Medulla oblongata (tissue), 1 donor: ENCODE measurements around the gene CNPY1.

Experiments used
- DNase-seq: peaks from one replicate; pipeline ENCODE4 v3.0.0-alpha.2; 2015; ENCODE audit errors: extremely low spot score

The CNPY1 gene

DNA sequence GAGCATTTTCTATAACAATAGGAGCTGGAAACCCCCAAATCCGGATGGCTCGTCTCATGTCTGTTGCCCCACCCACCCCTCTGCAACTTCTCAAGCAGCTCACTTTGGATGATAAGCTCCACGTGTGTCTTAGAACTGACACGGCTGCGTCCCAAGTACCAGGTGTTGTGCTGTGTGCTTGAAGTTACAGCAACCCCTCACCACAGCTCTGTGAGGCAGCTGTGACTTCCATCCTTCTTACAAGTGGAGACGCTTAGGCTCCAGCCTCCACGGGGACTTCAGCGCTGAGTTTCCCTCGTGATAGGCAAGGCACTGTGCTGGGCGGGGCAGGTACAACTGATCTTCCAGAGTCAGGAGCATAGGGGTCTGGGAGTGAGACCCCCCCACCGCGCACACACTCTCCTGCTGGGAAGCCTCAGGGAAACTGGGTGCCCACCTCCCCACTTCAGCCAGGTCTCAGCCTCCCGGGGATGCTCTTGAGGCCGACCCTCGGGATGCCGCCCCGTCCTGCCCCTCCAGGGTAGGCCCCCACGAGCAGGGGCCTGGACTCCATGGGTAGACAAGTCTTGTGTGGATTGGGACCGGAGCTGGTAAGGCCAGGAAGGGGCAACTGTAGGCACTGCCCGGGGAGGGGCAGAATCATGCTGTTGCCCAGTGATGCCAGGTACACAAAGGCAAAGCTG lies 57.1 kb downstream of the CNPY1 start:
- DNase-seq, result no peak

DNA sequence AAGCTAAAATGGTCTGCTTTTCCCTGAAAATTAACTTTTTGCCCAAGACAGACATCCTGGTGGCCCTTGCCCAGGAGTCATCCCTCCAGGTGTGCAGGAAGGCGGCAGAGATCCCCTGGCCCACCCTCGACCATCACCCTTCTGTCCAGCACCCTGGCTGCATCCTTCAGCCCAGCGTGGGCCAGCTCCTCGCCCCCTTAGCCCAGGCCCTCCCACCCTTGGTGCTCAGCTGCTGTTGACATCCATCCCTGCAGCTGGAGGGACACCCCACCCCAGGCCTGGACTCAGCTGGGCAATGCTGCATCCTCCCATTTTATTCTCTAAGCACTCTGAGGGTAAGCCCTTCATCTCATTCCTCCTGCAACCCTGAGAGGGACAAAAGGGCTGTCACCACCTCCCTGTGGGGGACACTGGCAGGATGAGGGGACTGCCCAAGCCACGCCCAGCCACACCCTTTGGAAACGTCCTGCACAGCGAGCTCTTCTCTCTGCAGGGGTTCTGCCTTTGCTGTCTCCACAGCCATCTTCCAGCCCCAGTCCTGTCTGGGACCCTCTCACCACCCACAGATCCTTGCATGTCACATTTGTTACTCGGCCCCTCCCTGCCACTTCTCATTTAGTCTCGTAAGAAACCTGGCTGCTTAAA lies 57.8 kb downstream of the CNPY1 start:
- no peak for DNase-seq

GRCh38 chr7:155487509-155488482 lies 58.6 kb downstream of the CNPY1 start:
- no peak for DNase-seq

- no peak for DNase-seq
Observed at GRCh38 chr7:155486783-155487508, 59.4 kb downstream of the CNPY1 start.

DNA sequence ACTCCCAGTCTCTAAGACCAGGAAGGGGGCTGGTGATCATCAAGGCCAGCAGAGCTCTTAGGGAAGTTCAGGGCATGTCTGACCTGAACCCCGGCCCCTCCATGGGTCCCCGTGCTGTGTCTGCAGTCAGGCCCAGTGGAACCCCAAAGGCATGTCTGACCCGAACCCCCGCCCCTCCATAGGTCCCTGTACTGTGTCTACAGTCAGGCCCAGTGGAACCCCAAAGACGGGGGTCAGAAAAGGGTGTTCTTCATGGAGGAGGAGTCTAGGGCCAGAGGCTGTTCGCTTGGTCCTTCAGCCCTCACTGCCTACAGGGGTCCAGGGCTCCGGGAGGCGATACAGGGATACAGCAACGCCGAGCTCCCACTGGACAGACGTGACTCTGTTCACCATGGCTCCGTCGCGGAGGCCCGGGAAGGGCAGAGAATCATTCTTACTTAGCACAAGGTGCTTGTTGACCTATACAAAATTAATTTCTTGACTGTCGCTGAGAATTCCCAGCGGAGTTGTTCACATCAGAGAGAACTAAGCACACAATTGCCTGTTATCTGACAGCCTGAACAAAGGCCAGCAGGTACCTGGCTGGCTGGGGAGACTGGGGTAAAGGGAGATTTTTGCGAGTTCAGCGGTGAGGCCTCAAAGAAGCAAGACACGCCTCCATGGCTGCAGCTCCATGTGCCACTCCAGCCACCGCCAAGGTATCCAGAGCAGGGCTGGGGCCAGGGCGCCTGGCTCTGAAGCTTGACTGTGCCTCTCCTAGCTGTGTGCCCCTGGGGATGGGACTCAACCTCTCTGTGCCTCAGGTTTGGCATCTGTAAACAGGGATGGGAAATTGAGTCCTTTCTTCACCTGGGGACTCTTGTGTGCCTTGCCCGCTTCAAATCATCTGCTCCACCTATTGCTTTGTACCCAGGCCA lies 61.6 kb downstream of the CNPY1 start:
- DNase-seq, result no peak

DNA sequence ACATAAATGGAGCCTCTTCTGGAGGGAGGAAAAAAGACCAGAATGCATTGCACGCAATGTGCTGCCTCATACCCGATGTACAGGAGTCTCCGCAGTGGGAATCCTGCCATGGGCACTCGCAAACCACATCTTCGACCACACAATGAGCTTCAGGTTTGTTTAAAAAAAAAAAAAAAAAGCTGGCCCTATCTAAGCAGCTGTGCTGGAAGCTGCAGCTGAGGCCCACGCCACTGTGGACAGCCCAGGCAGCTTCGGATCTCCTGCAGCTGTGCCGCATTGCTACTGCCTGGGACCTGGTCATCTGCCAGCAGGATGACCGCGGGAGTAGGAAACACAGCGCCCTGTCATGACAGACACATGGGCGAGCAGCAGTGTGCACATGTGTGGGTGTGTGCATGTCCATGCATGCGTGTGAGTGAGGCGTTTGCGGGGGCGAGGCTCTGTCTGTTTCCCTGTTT lies 62.5 kb downstream of the CNPY1 start:
- no peak for DNase-seq

DNA sequence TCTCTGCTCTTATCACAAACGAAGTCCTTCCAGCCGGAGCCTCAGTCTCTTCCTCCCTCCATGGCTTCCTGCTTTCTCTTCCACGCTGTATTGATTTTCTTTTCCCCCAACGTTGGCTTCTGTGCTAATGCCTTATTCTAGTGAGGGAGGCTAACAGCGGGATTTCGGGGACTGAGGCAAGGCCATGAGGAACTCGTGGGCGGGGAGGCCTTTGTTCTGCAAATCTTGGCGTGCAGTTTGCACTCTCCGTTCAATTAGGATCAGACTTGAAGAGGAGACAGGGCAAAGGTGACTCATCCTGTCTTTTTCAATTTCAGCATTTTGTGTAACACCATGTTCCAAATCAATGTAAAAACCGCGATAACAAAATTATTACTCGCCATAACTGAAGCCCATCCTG lies 63.1 kb downstream of the CNPY1 start:
- DNase-seq, result no peak

DNA sequence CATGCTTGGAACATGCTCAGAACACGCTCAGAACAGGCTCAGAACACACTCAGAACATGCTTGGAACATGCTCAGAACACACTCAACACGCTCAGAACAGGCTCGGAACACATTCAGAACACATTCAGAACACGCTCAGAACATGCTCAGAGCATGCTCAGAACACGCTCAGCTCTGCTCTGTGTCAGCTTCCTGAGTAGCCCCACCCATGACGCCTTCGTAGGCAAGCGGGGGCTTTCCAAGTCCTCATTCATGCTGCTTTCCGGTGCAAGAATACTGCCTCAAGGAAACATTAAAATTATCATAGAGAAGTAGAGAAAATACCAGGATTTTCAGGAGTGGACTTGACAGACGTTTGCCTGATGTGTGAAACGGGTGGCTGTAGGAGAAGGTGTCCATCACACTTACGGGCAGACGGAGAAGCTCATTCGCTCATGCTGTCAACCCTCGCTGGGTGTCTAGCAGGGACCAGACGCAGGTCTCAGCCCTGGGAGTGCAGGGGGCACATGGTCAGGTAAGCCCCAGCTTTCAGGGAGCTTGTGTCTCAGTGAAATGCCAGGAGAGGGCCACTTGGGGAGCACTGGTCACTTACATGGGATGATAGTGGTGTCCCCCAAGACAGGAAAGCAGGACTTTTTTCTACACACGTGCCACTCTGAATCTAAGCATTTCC lies 63.7 kb downstream of the CNPY1 start:
- DNase-seq, result no peak

- DNase-seq, result no peak
Observed at GRCh38 chr7:155481764-155482163, 64.6 kb downstream of the CNPY1 start.

- DNase-seq, result no peak
Observed at GRCh38 chr7:155477476-155477875, 68.9 kb downstream of the CNPY1 start.

GRCh38 chr7:155471718-155472117 lies 74.6 kb downstream of the CNPY1 start:
- DNase-seq, result no peak

GRCh38 chr7:155470686-155471638 lies 75.4 kb downstream of the CNPY1 start:
- DNase-seq, result no peak

GRCh38 chr7:155470186-155470487 lies 76.2 kb downstream of the CNPY1 start:
- DNase-seq, result no peak

- no peak for DNase-seq
Observed at GRCh38 chr7:155469311-155470185, 76.8 kb downstream of the CNPY1 start.

GRCh38 chr7:155468785-155469148 lies 77.6 kb downstream of the CNPY1 start:
- DNase-seq, result no peak

DNA sequence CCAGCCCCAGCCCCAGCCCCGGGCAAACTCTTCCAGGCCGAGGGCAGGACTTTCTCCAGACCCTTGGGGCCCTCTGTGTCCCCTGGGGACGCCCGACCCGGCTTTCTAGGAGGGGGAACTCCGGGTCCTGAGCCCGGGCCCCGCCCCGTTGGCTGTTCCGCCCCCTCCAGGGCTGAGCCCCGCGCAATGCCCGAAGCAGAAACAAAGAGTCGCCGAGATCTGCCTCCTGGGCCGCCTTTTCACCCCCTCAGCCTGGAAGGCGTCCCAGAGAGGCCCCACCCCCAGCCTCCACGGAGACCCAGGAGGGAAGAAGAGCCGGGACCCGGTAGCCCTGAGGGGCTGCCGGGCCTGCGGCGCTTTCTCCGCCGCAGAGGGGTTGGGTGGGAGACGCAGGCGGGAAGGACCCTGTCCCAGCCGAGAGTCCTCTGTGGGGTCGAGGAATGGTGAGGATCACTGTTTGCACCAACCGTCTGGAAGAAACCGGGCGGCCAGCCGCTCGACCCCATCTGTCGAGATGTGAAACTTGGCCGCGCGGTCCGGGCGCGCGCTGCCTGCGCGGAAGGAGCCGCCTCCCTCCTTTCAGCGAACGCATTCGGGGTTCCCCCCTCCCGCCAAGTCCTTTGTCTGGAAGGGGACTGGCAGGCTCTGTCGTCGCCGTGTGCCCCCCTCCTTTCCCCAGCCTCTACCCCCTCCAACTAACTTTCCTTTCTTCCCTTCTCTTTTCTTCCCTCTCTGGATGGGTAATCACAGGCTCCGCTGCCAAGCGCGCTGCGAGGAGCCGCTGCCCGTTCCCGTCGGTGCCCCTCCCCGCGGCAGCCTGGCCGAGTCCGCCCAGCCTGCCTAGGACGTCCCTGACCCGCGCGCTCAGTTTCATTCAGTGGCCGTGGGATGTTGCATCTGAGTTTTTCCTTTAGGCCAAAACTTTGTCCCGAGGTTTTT lies 78.2 kb downstream of the CNPY1 start:
- DNase-seq, result no peak
